Measurements from ENCODE around the gene ATP2A2.
"Not testable (repeated sequence)": the region's sequence is repeated elsewhere in the genome, so short reads cannot be mapped to it uniquely, and the experiment has no call there.

The ATP2A2 gene

GRCh38 chr12:110280779-110281548 is at the start of gene ATP2A2:
Gene ATP2A2, plus strand, starts transcription at chr12:110281247. Its CDS starts 543 bp downstream, at chr12:110281790.
- peak; percentile 66 to 94 for DNase-seq

- no peak for DNase-seq
Measured at GRCh38 chr12:110233212-110233903, 47.7 kb upstream of the ATP2A2 start.

- DNase-seq, result no peak
Measured at GRCh38 chr12:110234331-110234751, 46.7 kb upstream of the ATP2A2 start.

- DNase-seq, result no peak
Measured at GRCh38 chr12:110234755-110235154, 46.3 kb upstream of the ATP2A2 start.

- DNase-seq, result no peak
Measured at GRCh38 chr12:110235383-110235782, 45.7 kb upstream of the ATP2A2 start.

- no peak for DNase-seq
Measured at GRCh38 chr12:110243227-110243626, 37.8 kb upstream of the ATP2A2 start.

- DNase-seq, result no peak
Measured at GRCh38 chr12:110244372-110244771, 36.7 kb upstream of the ATP2A2 start.

GRCh38 chr12:110244829-110245228 is 36.2 kb upstream of the ATP2A2 start:
- DNase-seq, result no peak

- DNase-seq, result no peak
Measured at GRCh38 chr12:110245369-110245772, 35.7 kb upstream of the ATP2A2 start.

- no peak for DNase-seq
Measured at GRCh38 chr12:110246636-110247339, 34.3 kb upstream of the ATP2A2 start.

- no peak for DNase-seq
Measured at GRCh38 chr12:110247340-110248095, 33.5 kb upstream of the ATP2A2 start.

GRCh38 chr12:110248096-110248447 is 33.0 kb upstream of the ATP2A2 start:
- DNase-seq, result no peak

- no peak for DNase-seq
Measured at GRCh38 chr12:110249105-110249504, 31.9 kb upstream of the ATP2A2 start.

GRCh38 chr12:110249716-110250225 is 31.3 kb upstream of the ATP2A2 start:
- no peak for DNase-seq

- no peak for DNase-seq
Measured at GRCh38 chr12:110251381-110251780, 29.7 kb upstream of the ATP2A2 start.

GRCh38 chr12:110252716-110253115 is 28.3 kb upstream of the ATP2A2 start:
- DNase-seq, result no peak

GRCh38 chr12:110253176-110253575 is 27.9 kb upstream of the ATP2A2 start:
- DNase-seq, result no peak

- DNase-seq, result no peak
Measured at GRCh38 chr12:110254971-110255540, 26.0 kb upstream of the ATP2A2 start.

- not testable (repeated sequence) for DNase-seq
Measured at GRCh38 chr12:110255890-110256456, 25.1 kb upstream of the ATP2A2 start.

- DNase-seq, result no peak
Measured at GRCh38 chr12:110256780-110257431, 24.1 kb upstream of the ATP2A2 start.

GRCh38 chr12:110258466-110258865 is 22.6 kb upstream of the ATP2A2 start:
- no peak for DNase-seq

All from NCI-H446 (cell line).